Upper lobe of left lung (tissue), 6 donors: Measurements from ENCODE around the gene SPTLC2. TPM values are rescaled to one million over a fixed set of nuclear protein-coding genes. Genes with fewer than 3 reads are reported as not detected.
A peak's percentile ranks its signal among the peaks of the same experiment; 100 is the strongest.

Experiments used
- ATAC-seq, 2 donors: fragments of 200-7000 bp; cut with Tn5 transposase; one replicate each; pipeline ENCODE4 v1.9.1; 2022; ENCODE audit warnings: mild to moderate bottlenecking in 2 of 2, moderate library complexity in 2 of 2; ENCODE audit not compliant: low FRiP score in 2 of 2
- DNase-seq, 2 donors: peaks; one replicate each; pipeline ENCODE4 v3.0.0-alpha.2; 2019 to 2020
- H3K27ac ChIP-seq, 4 donors: fragments of 200-600 bp; sonication (generic); one replicate each; pipeline ENCODE4 v1.5.1; 2016 to 2019
- H3K27me3 ChIP-seq, 4 donors: fragments of 200-600 bp; sonication (generic); one replicate each; pipeline ENCODE4 v1.5.1; 2017 to 2019
- H3K36me3 ChIP-seq, 4 donors: fragments of 200-600 bp; sonication (generic); one replicate each; pipeline ENCODE4 v1.5.1; 2016 to 2019
- H3K4me1 ChIP-seq, 4 donors: fragments of 200-600 bp; sonication (generic); one replicate each; pipeline ENCODE4 v1.5.1; 2018 to 2019
- H3K4me3 ChIP-seq, 4 donors: fragments of 200-600 bp; sonication (generic); one replicate each; pipeline ENCODE4 v1.5.1; 2017 to 2019; ENCODE audit warnings: mild to moderate bottlenecking in 2 of 4, moderate library complexity in 1 of 4
- H3K9me3 ChIP-seq, 4 donors: fragments of 200-600 bp; sonication (generic); one replicate each; pipeline ENCODE4 v1.5.1; 2018 to 2019
- EP300 ChIP-seq, 4 donors: sonication (generic); formaldehyde crosslinking; IDR thresholded peaks; one replicate each; pipeline ENCODE4 v1.5.1; 2017; ENCODE audit warnings: antibody characterized with exemption in 4 of 4, control low read depth in 2 of 4
- POLR2A ChIP-seq, 4 donors: fragments of 450-650 bp; IDR thresholded peaks; one replicate each; pipeline ENCODE4 v1.5.1; 2016 to 2017; ENCODE audit warnings: antibody characterized with exemption in 4 of 4, mild to moderate bottlenecking in 2 of 4
- POLR2AphosphoS5 ChIP-seq, 2 donors: sonication (generic); formaldehyde crosslinking; IDR thresholded peaks; one replicate each; pipeline ENCODE4 v1.5.1; 2017; ENCODE audit warnings: antibody characterized with exemption in 2 of 2
- WGBS, 2 donors: methylation state at CpG; one replicate each; pipeline ENCODE4 v1.1.5; 2017 to 2018; 5-methylcytosine and 5-hydroxymethylcytosine counted together
- total RNA-seq, 6 donors: library from RNA; depleted of rRNA in 4 of 6; stranded (reverse); fragments of >200 nt in 4 of 6; gene quantifications; one replicate each; pipeline versions ENCODE4 v1.1.0 to v1.2.1, GENCODE V29; 2016 to 2021
- TF ChIP-seq, protein P1 (sequence below), 6 experiments: fragments of 450-650 bp in 4 of 6; fragments of 200-600 bp in 2 of 6; sonication (generic) in 2 of 6; IDR thresholded peaks; one replicate each; pipeline ENCODE4 v1.5.1; 2016 to 2019; ENCODE audit warnings: antibody characterized with exemption in 6 of 6
- donor health status: DM: no; HTN: no; CAD: no; lungs with moderate emphysema.
- donor health status: DM: no; HTN: yes; CAD: no; lungs with severe emphysema.

The SPTLC2 gene
- total RNA-seq, 6 donors from 2014 or later = 28.0 to 72.3 (median 37.7) TPM

GRCh38 chr14:77559381-77559780 lies 57.1 kb downstream of the SPTLC2 start:
- DNase-seq (no peak), ATAC-seq (no peak)
- H3K36me3 ChIP-seq = peaks cover 0 to 81% (median 31%) of the 10 kb centered on the region in 4 donors
- no peaks in the 10 kb centered on the region for H3K27me3 ChIP-seq
- H3K4me3 ChIP-seq = no peak overlapping the region
- no peak overlapping the region for H3K27ac ChIP-seq
- no peak for TF ChIP-seq EP300 (IDR thresholded peaks at IDR 0.05)
- TF ChIP-seq, protein P1, sequence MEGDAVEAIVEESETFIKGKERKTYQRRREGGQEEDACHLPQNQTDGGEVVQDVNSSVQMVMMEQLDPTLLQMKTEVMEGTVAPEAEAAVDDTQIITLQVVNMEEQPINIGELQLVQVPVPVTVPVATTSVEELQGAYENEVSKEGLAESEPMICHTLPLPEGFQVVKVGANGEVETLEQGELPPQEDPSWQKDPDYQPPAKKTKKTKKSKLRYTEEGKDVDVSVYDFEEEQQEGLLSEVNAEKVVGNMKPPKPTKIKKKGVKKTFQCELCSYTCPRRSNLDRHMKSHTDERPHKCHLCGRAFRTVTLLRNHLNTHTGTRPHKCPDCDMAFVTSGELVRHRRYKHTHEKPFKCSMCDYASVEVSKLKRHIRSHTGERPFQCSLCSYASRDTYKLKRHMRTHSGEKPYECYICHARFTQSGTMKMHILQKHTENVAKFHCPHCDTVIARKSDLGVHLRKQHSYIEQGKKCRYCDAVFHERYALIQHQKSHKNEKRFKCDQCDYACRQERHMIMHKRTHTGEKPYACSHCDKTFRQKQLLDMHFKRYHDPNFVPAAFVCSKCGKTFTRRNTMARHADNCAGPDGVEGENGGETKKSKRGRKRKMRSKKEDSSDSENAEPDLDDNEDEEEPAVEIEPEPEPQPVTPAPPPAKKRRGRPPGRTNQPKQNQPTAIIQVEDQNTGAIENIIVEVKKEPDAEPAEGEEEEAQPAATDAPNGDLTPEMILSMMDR (IDR thresholded peaks at IDR 0.05) = no peak
- no peak for TF ChIP-seq POLR2AphosphoS5 (IDR thresholded peaks at IDR 0.05)
- no peak for TF ChIP-seq POLR2A (IDR thresholded peaks at IDR 0.05)
- H3K4me1 ChIP-seq = peaks cover 0 to 8% (median 5%) of the 10 kb centered on the region in 4 donors
- H3K9me3 ChIP-seq = no peaks in the 10 kb centered on the region
- 96 to 98% methylated on average over 6 of the region's 6 CpGs for WGBS, 2 donors

DNA sequence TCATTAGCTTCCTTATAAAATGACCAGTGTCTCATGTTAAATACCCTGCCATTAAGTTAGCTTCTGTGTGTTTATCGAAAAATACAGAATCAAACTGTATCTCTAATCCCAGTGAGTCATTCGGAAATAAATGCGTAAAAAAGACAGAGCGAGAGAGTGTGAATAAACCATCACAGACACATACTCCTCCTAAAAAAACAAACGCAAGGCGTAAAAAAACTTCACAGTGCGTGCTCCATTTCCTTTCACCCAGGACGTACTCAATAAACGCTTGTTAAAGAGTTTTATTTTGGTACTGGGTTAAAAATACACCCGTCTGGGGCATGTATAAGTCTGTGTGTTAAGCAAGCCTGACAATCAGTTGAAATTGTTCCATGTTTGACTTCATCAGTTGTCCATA lies 59.0 kb downstream of the SPTLC2 start:
- DNase-seq (no peak), ATAC-seq (no peak)
- no peak overlapping the region for H3K27ac ChIP-seq
- no peaks in the 10 kb centered on the region for H3K27me3 ChIP-seq
- H3K4me3 ChIP-seq = no peak overlapping the region
- peaks cover 0 to 8% (median 7%) of the 10 kb centered on the region in 4 donors for H3K4me1 ChIP-seq
- no peak for TF ChIP-seq POLR2AphosphoS5 (IDR thresholded peaks at IDR 0.05)
- TF ChIP-seq, protein P1 (IDR thresholded peaks at IDR 0.05) = no peak
- no peak for TF ChIP-seq EP300 (IDR thresholded peaks at IDR 0.05)
- TF ChIP-seq POLR2A (IDR thresholded peaks at IDR 0.05) = no peak
- no peaks in the 10 kb centered on the region for H3K9me3 ChIP-seq
- WGBS, 2 donors = 96% methylated on average over 10 of the region's 10 CpGs
- peaks cover 0 to 78% (median 29%) of the 10 kb centered on the region in 4 donors for H3K36me3 ChIP-seq

GRCh38 chr14:77556946-77557345 lies 59.5 kb downstream of the SPTLC2 start:
- Histone ChIP-seq H3K9me3 (no peaks in the 10 kb centered on the region), H3K4me3 (no peak overlapping the region), H3K36me3 (peaks cover 0 to 78% (median 31%) of the 10 kb centered on the region in 4 donors), H3K4me1 (peaks cover 0 to 8% (median 7%) of the 10 kb centered on the region in 4 donors), H3K27me3 (no peaks in the 10 kb centered on the region), H3K27ac (no peak overlapping the region)
- DNase-seq = no peak
- ATAC-seq = no peak
- TF ChIP-seq, protein P1 (IDR thresholded peaks at IDR 0.05) = no peak
- TF ChIP-seq POLR2A (IDR thresholded peaks at IDR 0.05) (no peak), EP300 (IDR thresholded peaks at IDR 0.05) (no peak)
- WGBS, 2 donors = 68 to 69% methylated on average over 4 of the region's 4 CpGs

- TF ChIP-seq EP300 (IDR thresholded peaks at IDR 0.05) = no peak
- no peak for TF ChIP-seq POLR2A (IDR thresholded peaks at IDR 0.05)
- TF ChIP-seq, protein P1 (IDR thresholded peaks at IDR 0.05) = no peak
- no peak for TF ChIP-seq POLR2AphosphoS5 (IDR thresholded peaks at IDR 0.05)
- 72 to 76% methylated on average over 9 of the region's 9 CpGs for WGBS, 2 donors
- H3K27ac ChIP-seq = peak overlapping the region; percentile 7 to 61 (median 48)
- no peak overlapping the region for H3K4me3 ChIP-seq
- no peak for ATAC-seq
- peak in 1 of 2 donors; percentile 21 for DNase-seq
- peaks cover under 1 to 79% (median 37%) of the 10 kb centered on the region in 4 donors for H3K36me3 ChIP-seq
- H3K27me3 ChIP-seq = no peaks in the 10 kb centered on the region
- H3K4me1 ChIP-seq = peaks cover 0 to 8% (median 7%) of the 10 kb centered on the region in 4 donors
- H3K9me3 ChIP-seq = no peaks in the 10 kb centered on the region
Measured at GRCh38 chr14:77554816-77555599, 61.4 kb downstream of the SPTLC2 start.
